Thoracic aorta (tissue), 2 donors: ENCODE measurements around the gene METTL1. TPM values are rescaled to one million over a fixed set of nuclear protein-coding genes. Genes with fewer than 3 reads are reported as not detected.

ENCODE experiments used
- ATAC-seq: fragments of 150-250 bp; one replicate; pipeline ENCODE4 v1.8.0; 2017; ENCODE audit warnings: low read depth; ENCODE audit not compliant: insufficient number of reproducible peaks, low FRiP score
- DNase-seq: peaks from one replicate; pipeline ENCODE4 v3.0.0-alpha.2; 2020; ENCODE audit warnings: low spot score
- H3K27ac ChIP-seq, 2 donors: fragments of 200-600 bp; sonication (generic); 1 replicate in 1 of 2; 2 replicates in 1 of 2; pipeline ENCODE4 v1.5.1; 2016; ENCODE audit warnings: mild to moderate bottlenecking in 2 of 2, moderate library complexity in 2 of 2
- H3K27me3 ChIP-seq: fragments of 200-600 bp; sonication (generic); replicated peaks from 2 replicates; pipeline ENCODE4 v1.6.0; 2016; ENCODE audit warnings: mild to moderate bottlenecking; ENCODE audit not compliant: insufficient read depth
- H3K36me3 ChIP-seq: fragments of 200-600 bp; sonication (generic); one replicate; pipeline ENCODE4 v1.5.1; 2016
- H3K4me1 ChIP-seq, 2 donors: fragments of 200-600 bp; sonication (generic); 1 replicate in 1 of 2; 2 replicates in 1 of 2; pipeline versions ENCODE4 v1.5.1 to v1.6.0; 2016; ENCODE audit warnings: low read depth in 2 of 2, mild to moderate bottlenecking in 1 of 2; ENCODE audit not compliant: control insufficient read depth in 1 of 2
- H3K4me3 ChIP-seq: fragments of 200-600 bp; sonication (generic); 2 replicates; pipeline ENCODE4 v1.5.1; 2016; ENCODE audit warnings: mild to moderate bottlenecking
- H3K9me3 ChIP-seq: fragments of 200-600 bp; sonication (generic); 2 replicates; pipeline ENCODE4 v1.5.1; 2016
- CTCF ChIP-seq: fragments of 200-600 bp; sonication (generic); IDR thresholded peaks from one replicate; pipeline ENCODE4 v1.5.1; 2019; ENCODE audit warnings: antibody characterized with exemption
- total RNA-seq, 2 donors: library from RNA; depleted of rRNA; stranded (reverse); fragments of >200 nt; gene quantifications; one replicate each; pipeline versions ENCODE4 v1.1.0 to v1.2.3, GENCODE V29; 2016

Gene METTL1
- total RNA-seq, 2 donors from 2014 or later: 10.4 to 13.5 TPM

- Histone ChIP-seq H3K9me3 (no peaks in the 10 kb centered on the region), H3K27ac (no peak overlapping the region), H3K4me3 (no peak overlapping the region), H3K27me3 (peaks cover 21% of the 10 kb centered on the region), H3K4me1 (peaks cover 28 to 34% of the 10 kb centered on the region in 2 donors), H3K36me3 (no peaks in the 10 kb centered on the region)
- ATAC-seq (no peak), DNase-seq (no peak)
- no peak for TF ChIP-seq CTCF
These were observed 37.3 kb downstream of the METTL1 start for GRCh38 chr12:57734591-57734990.

- DNase-seq (no peak), ATAC-seq (no peak)
- H3K4me1 ChIP-seq: peaks cover 27 to 34% of the 10 kb centered on the region in 2 donors
- H3K36me3 ChIP-seq: no peaks in the 10 kb centered on the region
- H3K4me3 ChIP-seq: no peak overlapping the region
- H3K9me3 ChIP-seq: no peaks in the 10 kb centered on the region
- H3K27me3 ChIP-seq: peaks cover 21% of the 10 kb centered on the region
- no peak overlapping the region for H3K27ac ChIP-seq
- TF ChIP-seq CTCF: no peak
These were observed 38.0 kb downstream of the METTL1 start for GRCh38 chr12:57733928-57734327.

GRCh38 chr12:57732726-57733593 lies 38.9 kb downstream of the METTL1 start:
- Histone ChIP-seq H3K4me1 (peaks cover 19 to 26% of the 10 kb centered on the region in 2 donors), H3K36me3 (no peaks in the 10 kb centered on the region), H3K9me3 (no peaks in the 10 kb centered on the region), H3K4me3 (no peak overlapping the region), H3K27me3 (peaks cover 21% of the 10 kb centered on the region), H3K27ac (no peak overlapping the region)
- no peak for TF ChIP-seq CTCF
- no peak for DNase-seq
- ATAC-seq: no peak

GRCh38 chr12:57732270-57732669 lies 39.6 kb downstream of the METTL1 start:
- DNase-seq: no peak
- Histone ChIP-seq H3K4me3 (no peak overlapping the region), H3K27me3 (peaks cover 15% of the 10 kb centered on the region), H3K27ac (no peak overlapping the region), H3K36me3 (no peaks in the 10 kb centered on the region), H3K9me3 (no peaks in the 10 kb centered on the region), H3K4me1 (peaks cover 12 to 23% of the 10 kb centered on the region in 2 donors)
- no peak for ATAC-seq
- no peak for TF ChIP-seq CTCF

GRCh38 chr12:57731411-57732080 lies 40.4 kb downstream of the METTL1 start:
- peaks cover 8% of the 10 kb centered on the region for H3K27me3 ChIP-seq
- no peaks in the 10 kb centered on the region for H3K36me3 ChIP-seq
- no peak overlapping the region for H3K27ac ChIP-seq
- ATAC-seq (no peak), DNase-seq (no peak)
- H3K4me1 ChIP-seq: peaks cover 7 to 23% of the 10 kb centered on the region in 2 donors
- H3K9me3 ChIP-seq: no peaks in the 10 kb centered on the region
- TF ChIP-seq CTCF: no peak
- no peak overlapping the region for H3K4me3 ChIP-seq
